Fibroblast of gingiva (primary cell): ENCODE measurements around the gene CUL2.
"Not testable (repeated sequence)": the region's sequence is repeated elsewhere in the genome, so short reads cannot be mapped to it uniquely, and the experiment has no call there.

Experiments
- DNase-seq: peaks from one replicate; pipeline ENCODE4 v3.0.0-alpha.2; 2011; ENCODE audit warnings: low read depth

The CUL2 gene

DNA sequence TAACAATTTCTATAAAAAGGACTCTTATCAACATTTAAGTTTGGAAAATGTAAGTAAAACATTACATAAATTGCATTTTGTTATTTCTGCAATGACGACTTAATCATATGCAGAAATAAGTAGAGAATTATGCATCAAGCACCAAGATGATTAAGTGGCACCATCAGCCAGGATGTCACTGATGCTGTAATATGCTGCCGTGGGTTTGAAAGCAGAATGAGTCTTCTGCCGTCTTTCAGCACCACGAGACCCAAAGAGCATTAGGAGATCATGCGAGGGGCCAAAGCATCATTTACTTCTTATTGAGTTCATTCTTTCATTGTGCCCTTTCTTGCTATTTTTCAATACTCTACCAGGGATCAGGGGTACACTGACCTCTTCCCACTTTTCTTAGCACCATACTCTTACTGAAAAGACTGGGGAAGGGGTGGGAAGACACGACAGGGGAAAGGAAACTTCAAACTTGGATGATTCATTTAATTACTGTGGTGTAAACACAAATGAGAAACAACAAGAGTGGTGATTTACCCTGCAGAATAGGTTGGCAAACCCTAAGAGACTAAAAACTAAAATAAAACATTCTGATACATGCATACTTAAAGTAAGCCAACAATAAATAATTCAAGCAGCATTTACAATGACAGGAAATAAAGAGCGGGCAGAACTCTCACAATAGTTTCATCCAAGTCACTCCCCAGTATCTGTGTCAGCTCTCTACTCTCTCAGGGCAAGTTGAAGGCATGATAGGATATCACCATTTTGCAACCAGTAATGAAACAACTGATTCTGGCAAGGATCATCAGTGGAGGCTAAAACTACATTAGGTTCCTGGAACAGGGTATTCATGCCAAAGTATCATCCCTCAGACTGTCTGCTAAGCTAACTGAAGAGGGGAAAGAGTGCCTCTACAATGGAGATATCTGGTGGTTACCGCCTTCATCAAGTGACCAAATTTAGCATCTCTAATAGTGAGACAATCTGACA lies 70.8 kb downstream of the CUL2 start:
- DNase-seq: no peak

DNA sequence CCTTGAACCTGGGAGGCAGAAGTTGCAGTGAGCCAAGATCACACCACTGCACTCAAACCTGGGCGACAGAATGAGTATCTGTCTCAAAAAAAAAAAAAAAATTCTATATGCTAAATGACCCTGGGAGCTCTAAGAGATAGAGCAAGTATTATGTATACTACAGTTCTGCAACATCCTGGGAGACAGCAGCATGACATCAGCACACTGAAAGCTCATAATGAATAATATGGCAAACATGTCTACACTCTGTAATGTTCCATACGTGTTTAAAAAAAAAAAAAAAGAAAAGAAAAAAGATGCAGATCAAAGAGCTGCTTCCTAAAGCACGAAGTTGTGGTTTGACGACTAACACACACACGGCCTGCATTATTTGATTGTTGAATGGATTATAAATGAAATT lies 72.5 kb downstream of the CUL2 start:
- no peak for DNase-seq

DNA sequence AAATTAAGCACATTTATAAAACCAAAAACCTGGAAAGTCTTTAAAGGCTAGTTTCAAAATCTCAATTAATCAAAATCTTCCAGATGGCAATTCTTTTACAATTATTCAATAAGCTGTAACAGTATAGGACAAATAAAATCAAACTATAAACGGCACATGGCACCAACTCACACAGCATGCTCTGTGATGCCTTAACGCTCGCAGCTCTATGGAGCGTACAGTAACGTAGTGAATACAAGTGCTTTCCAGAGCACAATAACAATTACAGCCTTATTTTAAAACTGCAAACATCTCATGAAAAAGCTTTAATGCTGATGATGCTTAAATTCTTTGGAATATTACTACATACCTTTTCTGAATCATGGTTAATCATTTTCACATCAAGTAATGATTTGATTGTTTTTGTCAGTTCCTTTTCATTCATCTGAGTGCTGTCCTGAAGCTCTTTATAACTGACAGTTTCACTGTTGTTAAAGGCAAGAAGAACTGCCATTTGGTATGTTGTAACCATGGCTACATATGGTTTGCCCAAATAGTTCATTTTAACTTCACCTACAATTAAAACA lies 74.2 kb downstream of the CUL2 start:
- DNase-seq: no peak

DNA sequence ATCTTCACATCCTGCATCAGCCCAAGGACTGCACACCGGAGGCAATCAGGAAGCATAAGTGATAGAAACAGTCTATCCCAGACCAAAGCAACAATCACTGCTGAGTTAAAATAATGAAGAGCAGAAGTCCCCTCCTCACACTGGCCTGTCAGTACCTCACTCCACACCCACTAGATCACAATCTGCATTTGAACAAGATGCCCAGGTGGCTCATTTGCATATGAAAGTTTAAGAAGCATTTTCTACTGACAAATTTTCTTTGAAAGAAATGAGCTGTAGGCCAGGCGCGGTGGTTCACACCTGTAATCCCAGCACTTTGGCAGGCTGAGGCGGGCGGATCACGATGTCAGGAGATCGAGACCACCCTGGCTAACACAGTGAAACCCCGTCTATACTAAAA lies 77.4 kb downstream of the CUL2 start:
- DNase-seq: no peak

DNA sequence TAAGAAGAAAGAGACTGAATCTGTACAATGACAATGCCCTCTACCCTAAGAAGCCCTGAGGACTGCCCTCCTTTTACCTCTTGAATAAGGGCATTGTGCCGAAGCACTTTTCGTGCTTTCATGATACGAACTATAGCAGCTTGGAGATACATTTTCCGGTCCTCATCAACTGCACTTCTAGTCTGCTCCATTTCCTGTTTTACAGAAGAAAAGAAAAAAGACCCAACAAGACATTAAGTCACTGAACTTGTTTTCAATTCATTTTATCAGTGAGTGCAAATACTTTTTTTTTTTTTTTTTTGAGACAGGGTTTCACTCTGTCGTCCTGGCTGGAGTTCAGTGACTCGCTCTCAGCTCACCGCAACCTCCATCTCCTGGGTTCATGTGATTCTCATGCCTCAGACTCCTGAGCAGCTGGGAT lies 78.4 kb downstream of the CUL2 start:
- DNase-seq: no peak

DNA sequence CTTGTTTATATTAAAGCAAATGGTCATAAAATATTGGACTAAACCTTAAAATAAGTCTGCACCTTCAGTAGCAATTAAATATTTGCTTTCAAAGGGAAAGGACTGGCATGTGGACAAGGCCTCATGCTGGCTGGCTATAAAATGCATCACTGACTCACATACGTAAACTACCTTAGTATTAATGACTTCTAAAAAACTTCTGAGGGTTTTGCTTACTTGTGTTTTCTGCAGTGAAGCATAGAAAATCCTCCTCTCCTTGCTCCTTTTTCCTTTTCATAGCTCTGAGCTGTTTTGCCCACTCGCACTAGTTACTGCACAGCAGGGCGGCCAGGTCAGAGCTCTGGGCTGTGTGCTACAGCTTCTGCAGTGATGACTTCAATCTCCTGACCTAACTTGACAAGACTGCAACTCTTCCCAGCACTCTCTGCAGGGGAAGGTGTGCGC lies 82.3 kb downstream of the CUL2 start:
- DNase-seq: no peak

DNA sequence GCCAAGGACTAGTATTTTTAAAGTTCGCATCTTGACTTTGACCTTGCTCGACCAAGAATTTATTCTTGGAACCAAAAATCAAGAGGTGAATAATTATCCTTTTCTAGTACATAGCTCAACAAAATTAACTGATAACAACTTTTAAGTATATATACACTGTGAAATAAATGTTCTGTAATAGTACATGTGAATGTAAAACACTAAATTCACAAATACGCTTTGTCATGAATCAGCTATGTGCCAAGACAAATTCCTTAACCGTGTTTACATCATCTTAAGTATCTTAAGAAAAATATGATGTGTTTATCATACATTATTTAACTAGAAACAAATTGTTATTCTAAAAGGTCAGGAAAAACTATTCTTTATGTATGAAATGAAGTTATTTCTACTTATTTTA lies 83.3 kb downstream of the CUL2 start:
- peak; percentile 62 for DNase-seq

DNA sequence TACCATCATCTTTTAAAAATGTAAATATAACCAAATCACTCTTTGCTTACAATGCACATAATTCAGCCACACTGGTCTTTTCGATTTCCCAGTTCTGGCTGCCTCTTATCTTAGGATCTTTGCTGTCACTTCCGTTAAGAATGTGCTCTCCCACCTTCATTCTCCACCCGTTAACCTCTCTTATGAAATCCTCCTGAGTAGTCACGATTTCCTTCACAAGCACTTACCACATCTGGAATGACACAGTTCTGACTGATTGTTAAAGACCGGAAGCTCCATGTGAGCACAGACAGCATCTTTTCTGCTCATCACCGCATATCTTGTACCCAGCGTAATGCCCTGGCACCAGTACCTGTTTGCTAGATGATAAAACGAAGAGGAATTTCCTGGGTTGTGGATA lies 84.3 kb downstream of the CUL2 start:
- peak; percentile 72 for DNase-seq

DNA sequence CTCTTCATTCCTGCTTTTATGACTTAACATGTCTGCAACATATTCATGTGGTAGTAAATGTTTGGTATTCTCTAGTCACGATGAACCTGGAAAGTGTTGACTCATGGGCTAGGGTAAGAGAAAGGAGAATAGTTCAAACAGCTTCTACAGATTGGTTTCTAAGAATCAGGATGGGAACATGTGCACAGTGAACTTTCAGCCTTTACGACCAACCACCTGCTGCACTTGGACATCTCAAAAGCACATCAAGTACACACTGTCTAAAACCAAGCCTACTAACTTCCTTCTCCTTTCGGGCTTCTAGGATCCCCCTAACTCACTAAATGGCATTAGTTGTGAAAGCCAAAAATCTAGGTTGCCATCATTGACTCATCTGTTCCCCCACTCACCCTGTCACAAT lies 85.5 kb downstream of the CUL2 start:
- no peak for DNase-seq

DNA sequence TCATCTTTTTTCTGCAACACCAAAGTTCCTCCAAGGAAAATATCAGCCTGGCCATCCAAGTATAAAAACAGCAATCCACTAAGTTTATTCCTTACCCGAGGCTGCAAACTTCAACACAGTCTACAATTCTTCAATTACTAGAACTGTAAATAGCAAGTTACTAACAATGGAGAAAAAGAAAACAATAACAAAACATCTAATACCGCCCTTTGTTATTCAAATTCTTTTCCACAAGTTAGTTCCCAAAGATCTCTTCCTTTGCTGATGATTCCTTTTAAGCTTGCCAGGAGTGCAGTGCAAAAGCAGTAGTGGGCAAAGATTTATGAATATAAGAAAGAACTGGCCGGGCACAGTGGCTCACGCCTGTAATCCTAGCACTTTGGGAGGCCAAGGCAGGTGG lies 86.2 kb downstream of the CUL2 start:
- DNase-seq: no peak

DNA sequence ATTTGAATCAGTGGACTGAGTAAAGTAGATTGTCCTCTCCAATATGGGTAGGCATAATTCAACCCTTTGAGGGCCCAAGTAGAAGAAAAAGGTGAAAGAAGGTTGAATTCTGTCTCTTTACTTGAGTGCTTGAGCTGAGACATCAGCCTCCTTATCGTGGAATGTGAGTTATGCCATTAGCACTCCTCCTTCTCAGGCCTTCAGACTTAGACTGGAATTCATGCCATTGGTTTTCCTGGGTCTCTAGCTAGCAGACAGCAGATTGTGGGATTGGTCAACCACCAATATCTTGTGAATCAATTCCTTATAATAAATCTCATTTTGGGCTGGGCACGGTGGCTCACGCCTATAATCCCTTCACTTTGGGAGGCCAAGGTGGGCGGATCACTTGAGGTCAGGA lies 89.2 kb downstream of the CUL2 start:
- DNase-seq: no peak

DNA sequence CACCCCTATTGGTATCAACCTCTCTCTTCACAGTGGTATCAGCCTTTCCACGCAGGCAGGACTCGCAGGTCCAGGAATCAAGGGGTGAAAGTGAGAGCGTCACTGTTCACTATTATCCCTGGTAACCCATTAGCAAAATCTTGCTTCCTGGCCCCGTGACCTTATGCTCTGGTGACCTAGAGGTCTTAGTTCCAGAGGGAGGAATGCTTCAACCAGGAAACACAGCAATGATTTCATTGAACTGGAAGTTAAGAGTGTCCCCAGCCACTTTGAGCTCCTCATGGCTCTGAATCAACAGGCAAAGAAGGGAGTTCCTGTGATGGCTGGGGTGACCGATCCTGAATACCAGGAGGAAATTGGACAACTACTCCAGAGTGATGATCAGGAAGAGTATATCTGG lies 90.6 kb downstream of the CUL2 start:
- DNase-seq: no peak

DNA sequence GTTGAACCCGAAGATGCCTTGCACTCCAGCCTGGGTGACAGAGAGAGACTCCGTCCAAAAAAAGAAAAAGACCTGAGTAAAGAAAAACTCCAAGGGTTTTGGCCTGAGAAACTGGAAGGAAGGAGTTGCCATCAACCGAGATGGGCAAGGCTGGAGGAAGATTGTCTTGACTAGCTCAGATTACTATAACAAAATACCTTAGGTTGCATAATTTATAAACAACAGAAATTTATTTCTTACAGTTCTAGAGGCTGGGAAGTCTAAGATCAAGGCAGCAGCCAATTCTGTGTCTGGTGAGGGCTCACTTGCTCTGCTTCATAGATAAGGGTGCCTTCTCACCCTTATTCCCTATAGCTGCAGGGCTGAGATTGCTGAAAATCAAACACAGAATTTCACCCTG lies 91.2 kb downstream of the CUL2 start:
- no peak for DNase-seq

DNA sequence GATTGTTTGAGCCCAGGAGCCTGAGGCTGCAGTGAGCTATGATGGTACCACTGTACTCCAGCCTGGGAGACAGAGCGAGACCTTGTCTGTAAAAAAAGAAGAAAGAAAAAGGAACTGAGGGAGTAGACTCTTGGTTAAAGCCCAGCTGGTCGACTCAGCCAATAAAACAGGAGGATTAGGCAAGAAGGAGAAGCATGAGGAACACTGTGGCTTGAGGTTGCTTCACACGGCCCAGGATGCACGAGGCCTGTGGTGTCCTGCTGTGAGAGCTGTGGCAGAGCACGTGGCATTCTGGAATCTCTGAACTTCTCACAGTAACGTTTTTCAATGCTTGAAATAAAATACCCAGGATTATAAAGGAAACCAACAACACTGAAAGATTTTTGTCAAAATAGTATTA lies 93.3 kb downstream of the CUL2 start:
- DNase-seq: peak; percentile 58

DNA sequence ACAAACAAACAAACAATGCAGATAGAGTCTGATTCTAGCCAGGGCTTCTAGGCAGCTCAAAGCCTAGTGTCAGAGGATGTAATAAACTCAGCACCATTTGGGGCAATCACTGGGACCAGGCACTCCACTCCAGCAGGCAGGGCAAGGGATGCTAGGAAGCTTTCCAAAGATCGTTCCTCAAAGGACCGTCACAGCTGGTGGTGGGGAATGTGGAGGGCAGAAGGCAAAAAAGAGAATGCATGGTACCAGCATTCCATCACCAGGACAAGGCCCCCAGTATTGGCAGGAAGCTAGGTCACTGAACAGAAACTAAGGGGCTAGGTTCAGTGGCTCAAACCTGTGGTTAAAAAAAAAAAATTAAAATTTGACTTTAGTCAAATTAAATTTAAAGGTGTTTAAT lies 94.2 kb downstream of the CUL2 start:
- DNase-seq: no peak

DNA sequence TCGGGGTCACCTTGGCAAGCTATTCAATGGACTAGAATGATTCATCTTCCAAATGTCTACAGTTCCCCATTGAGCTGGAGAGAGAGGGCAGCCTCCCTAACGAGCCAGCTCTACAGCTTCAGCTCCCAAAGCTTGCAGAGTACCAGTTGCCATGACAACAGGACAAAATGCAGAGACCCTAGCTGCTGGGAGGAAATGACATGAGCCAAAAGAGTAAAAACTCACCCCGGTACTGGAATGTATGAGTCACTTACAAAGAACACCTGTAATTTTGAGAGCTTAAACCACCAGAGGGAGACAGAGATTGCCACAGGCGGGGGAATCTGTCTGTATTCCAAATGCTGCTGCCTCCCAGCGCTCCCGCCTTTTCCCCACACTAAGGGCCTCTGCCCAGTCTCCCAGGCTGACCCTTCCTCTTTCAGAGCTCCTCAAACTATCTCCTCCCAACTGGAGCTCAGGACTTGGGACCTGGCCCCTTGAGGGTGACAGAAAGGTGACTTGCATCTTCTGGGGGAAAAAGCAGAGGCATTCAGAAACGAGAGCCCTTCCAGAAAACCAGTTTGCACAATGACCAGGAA lies 95.5 kb downstream of the CUL2 start:
- DNase-seq: peak; percentile 24

DNA sequence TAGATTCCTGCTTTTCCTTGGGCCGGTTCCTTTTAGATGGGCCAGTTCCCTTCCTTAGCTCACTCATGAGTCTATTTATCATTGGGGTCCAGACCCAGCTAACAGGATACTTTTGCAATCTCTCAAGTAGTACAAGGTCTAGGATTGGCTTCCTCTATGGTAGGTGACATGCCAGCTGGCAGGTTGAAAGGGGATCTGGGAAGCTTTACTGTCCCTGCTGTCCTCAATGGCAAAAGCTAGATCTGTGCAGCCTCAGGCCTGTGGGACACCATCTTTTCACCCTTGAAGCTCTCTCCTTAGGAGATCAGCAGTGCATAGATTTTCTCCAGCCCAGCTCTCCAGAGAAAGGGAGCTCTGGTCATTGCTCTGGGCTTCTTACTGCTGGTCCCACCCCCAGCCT lies 96.4 kb downstream of the CUL2 start:
- DNase-seq: no peak

DNA sequence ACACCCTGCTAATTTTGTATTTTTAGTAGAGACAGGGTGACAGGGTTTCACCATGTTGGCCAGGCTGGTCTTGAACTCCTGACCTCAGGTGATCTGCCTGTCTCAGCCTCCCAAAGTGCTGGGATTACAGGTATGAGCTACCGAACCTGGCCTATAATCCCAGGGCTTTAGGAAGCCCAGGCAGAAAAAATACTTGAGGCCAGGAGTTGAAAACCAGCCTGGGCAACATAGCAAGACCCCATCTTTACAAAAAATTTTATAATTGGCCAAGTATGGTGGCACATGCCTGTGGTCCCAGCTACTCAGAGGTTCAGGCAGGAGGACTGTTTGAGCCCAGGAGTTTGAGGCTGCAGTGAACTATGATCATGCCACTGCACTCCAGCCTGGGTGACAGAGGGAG lies 99.0 kb downstream of the CUL2 start:
- not testable (repeated sequence) for DNase-seq

DNA sequence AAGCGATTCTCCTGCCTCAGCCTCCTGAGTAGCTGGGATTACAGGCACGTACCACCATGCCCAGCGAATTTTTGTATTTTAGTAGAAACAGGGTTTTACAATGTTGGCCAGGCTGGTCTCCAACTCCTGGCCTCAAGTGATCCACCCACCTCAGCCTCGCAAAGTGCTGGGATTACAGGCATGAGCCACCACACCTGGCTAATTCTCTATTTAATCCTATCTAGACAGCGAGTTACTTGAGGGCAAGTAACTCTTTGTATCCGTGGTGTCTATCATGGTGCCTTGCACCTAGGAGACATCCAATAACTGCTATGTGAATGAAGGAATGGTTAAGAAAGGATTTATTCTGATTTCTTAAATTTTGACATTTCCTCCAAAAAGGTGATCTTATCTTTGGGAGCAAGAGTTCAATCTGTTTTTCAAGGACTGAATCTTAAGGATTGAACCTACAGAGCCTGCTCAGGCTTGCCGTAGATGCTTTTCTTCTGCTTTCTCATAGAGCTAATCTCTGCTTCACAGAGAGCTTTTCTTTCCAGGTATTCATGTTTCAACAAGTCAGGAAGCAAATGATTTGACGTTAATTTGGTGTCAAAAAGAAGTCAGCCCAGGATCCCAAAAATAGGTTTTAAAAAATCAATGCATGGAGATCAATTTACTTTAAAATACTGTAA lies 101.6 kb downstream of the CUL2 start:
- no peak for DNase-seq

DNA sequence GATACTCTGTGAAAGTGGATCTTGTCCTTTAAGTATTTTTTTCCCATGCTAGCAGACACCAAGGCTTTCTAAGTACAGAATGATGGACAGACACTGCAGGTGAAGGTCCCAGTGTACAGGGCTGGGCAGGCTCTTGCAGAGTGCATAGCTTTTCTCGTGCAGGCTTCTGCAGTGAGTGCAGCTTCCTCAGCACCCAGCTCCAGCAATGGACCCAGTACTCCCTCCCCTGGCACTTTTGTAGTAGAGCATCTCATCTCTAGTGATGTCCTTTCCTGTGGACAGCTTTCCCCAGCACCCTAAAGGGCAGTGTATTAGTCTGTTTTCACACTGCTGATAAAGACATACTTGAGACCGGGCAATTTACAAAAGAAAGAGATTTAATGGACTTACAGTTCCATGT lies 104.3 kb downstream of the CUL2 start:
- peak; percentile 14 for DNase-seq

DNA sequence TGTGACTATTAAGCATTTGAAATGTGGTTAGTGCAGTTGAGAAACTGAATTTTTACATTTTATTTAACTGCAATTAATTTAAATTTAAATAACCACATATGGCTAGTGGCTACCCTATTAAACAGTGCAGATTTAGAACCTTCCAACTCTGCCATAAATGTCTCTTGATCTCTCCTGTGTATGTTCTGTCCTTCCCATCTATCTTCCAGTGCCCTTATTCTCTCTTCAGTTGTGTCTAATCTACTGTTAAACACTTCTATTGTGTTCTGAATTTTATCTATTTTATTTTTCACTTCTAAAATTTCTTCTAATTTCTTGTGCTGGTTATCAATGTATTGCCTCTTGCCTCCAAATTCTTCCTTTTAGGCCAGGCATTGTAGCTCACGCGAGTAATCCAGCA lies 105.0 kb downstream of the CUL2 start:
- no peak for DNase-seq

DNA sequence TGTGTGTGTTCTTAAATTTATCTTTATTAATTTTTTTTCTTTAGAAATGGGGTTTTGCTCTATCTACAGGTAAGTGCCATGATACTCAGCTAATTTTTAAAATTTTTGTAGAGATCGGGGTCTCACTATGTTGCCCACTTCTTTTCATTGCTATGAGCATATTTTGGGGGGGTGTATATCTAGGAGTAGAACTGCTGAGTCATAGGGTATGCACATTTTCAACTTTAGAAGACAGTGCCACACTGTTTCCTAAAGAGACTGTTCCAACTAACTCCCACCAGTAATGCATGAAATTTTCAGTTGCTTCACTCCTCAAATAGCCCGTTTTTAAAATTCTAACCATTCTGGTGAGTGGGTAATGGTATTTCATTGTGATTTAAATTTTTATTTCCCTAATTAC lies 108.3 kb downstream of the CUL2 start:
- DNase-seq: no peak

DNA sequence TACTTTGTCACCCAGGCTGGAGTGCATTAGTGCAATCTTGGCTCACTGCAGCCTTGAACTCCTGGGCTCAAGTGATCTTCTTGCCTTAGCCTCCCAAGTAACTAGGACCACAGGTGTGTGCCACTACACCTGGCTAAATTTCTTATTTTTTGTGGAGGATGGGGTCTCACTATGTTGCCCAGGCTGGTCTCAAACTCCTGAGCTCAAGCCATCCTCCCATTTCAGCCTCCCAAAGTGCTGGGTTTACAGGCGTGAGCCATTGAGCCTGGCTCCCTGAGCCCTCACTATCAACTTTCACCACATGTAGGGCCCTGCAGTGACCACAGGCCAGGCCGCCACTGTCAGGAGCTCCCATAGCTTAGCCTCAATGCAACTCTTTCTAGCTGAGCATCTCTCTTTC lies 110.2 kb downstream of the CUL2 start:
- DNase-seq: no peak
